ENCODE measurements around the gene CYP1A2. TPM values are rescaled to one million over a fixed set of nuclear protein-coding genes. Genes with fewer than 3 reads are reported as not detected.
A peak's percentile ranks its signal among the peaks of the same experiment; 100 is the strongest.
"Not testable (repeated sequence)": the region's sequence is repeated elsewhere in the genome, so short reads cannot be mapped to it uniquely, and the experiment has no call there.

CYP1A2 gene
- polyA plus RNA-seq, 1 donor = not detected

- DNase-seq = peak; percentile 38
Observed at GRCh38 chr15:74776821-74777768, 28.4 kb downstream of the CYP1A2 start.

- DNase-seq = no peak
Observed at GRCh38 chr15:74777769-74778598, 29.3 kb downstream of the CYP1A2 start.

- no peak for DNase-seq
Observed at GRCh38 chr15:74778599-74778970, 29.9 kb downstream of the CYP1A2 start.

- DNase-seq = no peak
Observed at GRCh38 chr15:74779162-74779648, 30.6 kb downstream of the CYP1A2 start.

- no peak for DNase-seq
Observed at GRCh38 chr15:74780523-74781430, 32.1 kb downstream of the CYP1A2 start.

GRCh38 chr15:74781431-74782258 lies 33.0 kb downstream of the CYP1A2 start, which contains the start of gene CSK:
Gene CSK, plus strand, starts transcription at chr15:74782080. Its CDS starts 16,218 bp downstream, at chr15:74798298.
- peak; percentile 86 for DNase-seq

- peak; percentile 41 for DNase-seq
Observed at GRCh38 chr15:74782259-74783071, 33.8 kb downstream of the CYP1A2 start.

- no peak for DNase-seq
Observed at GRCh38 chr15:74783072-74783807, 34.6 kb downstream of the CYP1A2 start.

- no peak for DNase-seq
Observed at GRCh38 chr15:74783808-74784175, 35.1 kb downstream of the CYP1A2 start.

- DNase-seq = no peak
Observed at GRCh38 chr15:74784426-74785193, 36.0 kb downstream of the CYP1A2 start.

GRCh38 chr15:74785194-74786032 lies 36.8 kb downstream of the CYP1A2 start:
- no peak for DNase-seq

- DNase-seq = not testable (repeated sequence)
Observed at GRCh38 chr15:74786081-74786480, 37.4 kb downstream of the CYP1A2 start.

- no peak for DNase-seq
Observed at GRCh38 chr15:74786551-74787165, 38.0 kb downstream of the CYP1A2 start.

- DNase-seq = peak; percentile 34
Observed at GRCh38 chr15:74787251-74788041, 38.8 kb downstream of the CYP1A2 start.

GRCh38 chr15:74788042-74788682 lies 39.5 kb downstream of the CYP1A2 start:
- no peak for DNase-seq

GRCh38 chr15:74788683-74789151 lies 40.1 kb downstream of the CYP1A2 start:
- DNase-seq = no peak
